H1 (cell line): ENCODE measurements around the gene ZBTB14. TPM values are rescaled to one million over a fixed set of nuclear protein-coding genes. Genes with fewer than 3 reads are reported as not detected.

Source experiments
- CBX5 ChIP-seq: fragments of 300-800, 300-1000 bp; sonication (generic); IDR thresholded peaks from 2 replicates; pipeline ENCODE4 v1.7.1; 2016; ENCODE audit warnings: antibody characterized with exemption, low read length, low read depth
- CHD7 ChIP-seq: fragments of 300-600 bp; sonication (generic); IDR thresholded peaks from 2 replicates; pipeline ENCODE4 v1.7.1; 2012; ENCODE audit warnings: low read length, moderate library complexity, mild to moderate bottlenecking, inconsistent platforms; ENCODE audit not compliant: insufficient replicate concordance
- CREB1 ChIP-seq: IDR thresholded peaks from 2 replicates; pipeline ENCODE4 v1.6.1; 2012; ENCODE audit warnings: inconsistent platforms
- GTF2F1 ChIP-seq: IDR thresholded peaks from 2 replicates; pipeline ENCODE4 v1.6.1; 2012; ENCODE audit warnings: low read depth, low read length, improper control_type of control experiment, borderline replicate concordance
- JUND ChIP-seq: IDR thresholded peaks from 2 replicates; pipeline ENCODE4 v1.6.1; 2011; ENCODE audit warnings: mild to moderate bottlenecking, improper control_type of control experiment, low read length
- MAFK ChIP-seq: IDR thresholded peaks from 2 replicates; pipeline ENCODE4 v1.6.1; 2012; ENCODE audit warnings: low read depth, mild to moderate bottlenecking, improper control_type of control experiment, low read length
- RAD21 ChIP-seq, 2 experiments: IDR thresholded peaks in 1 of 2; conservative IDR thresholded peaks in 1 of 2; 2 replicates each; pipeline ENCODE4 v1.6.1; 2011; ENCODE audit warnings: low read depth in 2 of 2, low read length in 2 of 2, improper control_type of control experiment in 1 of 2, inconsistent platforms in 1 of 2, mild to moderate bottlenecking in 1 of 2, moderate library complexity in 1 of 2
- RFX5 ChIP-seq: IDR thresholded peaks from 2 replicates; pipeline ENCODE4 v1.6.1; 2011; ENCODE audit warnings: low read depth, low read length, improper control_type of control experiment, borderline replicate concordance
- SAP30 ChIP-seq: fragments of 300-600 bp; sonication (generic); IDR thresholded peaks from 2 replicates; pipeline ENCODE4 v1.7.1; 2012; ENCODE audit warnings: low read length, moderate library complexity, mild to moderate bottlenecking, inconsistent platforms; ENCODE audit not compliant: insufficient read depth, insufficient replicate concordance
- TCF12 ChIP-seq: IDR thresholded peaks from 2 replicates; pipeline ENCODE4 v1.6.1; 2011; ENCODE audit warnings: low read depth, mild to moderate bottlenecking, low read length
- ZNF274 ChIP-seq: IDR thresholded peaks from 2 replicates; pipeline ENCODE4 v1.7.0; 2012; ENCODE audit warnings: low read length, borderline replicate concordance; ENCODE audit errors: extremely low read depth
- polyA plus RNA-seq, 7 experiments: library from polyadenylated mRNA; depleted of rRNA in 3 of 7; stranded (reverse) in 5 of 7; unstranded in 2 of 7; fragments of >200 nt in 5 of 7; fragments of 200-250 nt in 2 of 7; gene quantifications; 1 replicate in 5 of 7; 2 replicates in 1 of 7; 4 replicates in 1 of 7; pipeline versions ENCODE4 v1.2.1 to v1.2.3, GENCODE V29; 2011 to 2013; ENCODE audit warnings: missing spikeins in 2 of 7, mixed read lengths in 2 of 7
- total RNA-seq: library from RNA; stranded (reverse); fragmentation: NEBNext Ultra II Directional; extraction: Animal tissue kit (Norgen Biotek cat#: 25700); gene quantifications from 2 replicates; pipeline ENCODE4 v1.2.1, GENCODE V29; 2021

Gene ZBTB14
- total and polyA plus RNA-seq, 2 of the 8 experiments (the other 6 are each of a cell fraction or from before 2014, with no cell fraction given): 5.2 to 18.3 TPM

GRCh38 chr18:5298156-5298852 is 2.8 kb upstream of the ZBTB14 start (continued):
- TF ChIP-seq CHD7: no peak
- TF ChIP-seq RAD21 (IDR thresholded peaks at IDR 0.05 in 1 of 2, conservative IDR thresholded peaks at IDR 0.05 in 1 of 2; ENCODE audit: low read depth in 2 of 2, low read length in 2 of 2): no peak
- no peak for TF ChIP-seq ZNF274
- TF ChIP-seq RFX5: no peak
- TF ChIP-seq MAFK: no peak
- TF ChIP-seq SAP30: no peak
- TF ChIP-seq CREB1: no peak
- TF ChIP-seq CBX5: no peak
- no peak for TF ChIP-seq TCF12
- no peak for TF ChIP-seq JUND
- TF ChIP-seq GTF2F1: no peak
